Activated CD8-positive, alpha-beta T cell treated with anti-CD3 and anti-CD28 coated beads for 36 hours (primary cell): ENCODE measurements around the gene ANAPC1. TPM values are rescaled to one million over a fixed set of nuclear protein-coding genes. Genes with fewer than 3 reads are reported as not detected.
"Not testable (repeated sequence)": the region's sequence is repeated elsewhere in the genome, so short reads cannot be mapped to it uniquely, and the experiment has no call there.

Experiments
- ATAC-seq: fragments of 200-7000 bp; cut with Tn5 transposase; one replicate; pipeline ENCODE4 v1.10.0; 2021; ENCODE audit warnings: mild to moderate bottlenecking, moderate library complexity
- CTCF ChIA-PET: fragments of 350-600 bp; sonication (Branson Sonifier 250); formaldehyde crosslinking; loops from one replicate; lab custom pipeline; 2021; ENCODE audit warnings: antibody characterized with exemption; lab: Charles Lee
- POLR2A ChIA-PET: fragments of 350-600 bp; sonication (Branson Sonifier 250); formaldehyde crosslinking; loops from one replicate; lab custom pipeline; 2021; ENCODE audit warnings: antibody characterized with exemption; lab: Charles Lee
- DNase-seq: peaks from one replicate; pipeline ENCODE4 v3.0.0-alpha.2; 2020
- H3K27ac Mint-ChIP-seq: one replicate; pipeline ENCODE4 v1.8.0; 2021; ENCODE audit warnings: mild to moderate bottlenecking, mixed read lengths
- H3K27me3 Mint-ChIP-seq: one replicate; pipeline ENCODE4 v1.8.0; 2021; ENCODE audit warnings: mixed read lengths
- H3K36me3 Mint-ChIP-seq: one replicate; pipeline ENCODE4 v1.8.0; 2021; ENCODE audit warnings: low read depth, mixed read lengths
- H3K4me1 Mint-ChIP-seq: one replicate; pipeline ENCODE4 v1.8.0; 2021; ENCODE audit warnings: low read depth, mixed read lengths
- H3K4me3 Mint-ChIP-seq: one replicate; pipeline ENCODE4 v1.8.0; 2021; ENCODE audit warnings: mild to moderate bottlenecking, moderate library complexity, mixed read lengths
- H3K9me3 Mint-ChIP-seq: one replicate; pipeline ENCODE4 v1.8.0; 2021; ENCODE audit warnings: mixed read lengths
- CTCF ChIP-seq: fragments of 200-600 bp; IDR thresholded peaks from one replicate; pipeline ENCODE4 v1.8.0; 2022; ENCODE audit warnings: antibody characterized with exemption, mild to moderate bottlenecking
- intact Hi-C: fragments of 100-400 bp; cut with micrococcal nuclease; formaldehyde crosslinking; loops from one replicate; pipeline ENCODE4 v1.10.0; 2022
- total RNA-seq, 2 experiments: library from RNA; stranded (reverse); gene quantifications; one replicate each; pipeline ENCODE4 v1.2.3, GENCODE V29; 2021

The ANAPC1 gene
- total RNA-seq, 2 experiments from 2014 or later: 118 to 135 TPM

- H3K4me3 Mint-ChIP-seq, POLR2A ChIA-PET, CTCF ChIA-PET, intact Hi-C loops, DNase-seq, H3K4me1 Mint-ChIP-seq, H3K9me3 Mint-ChIP-seq, H3K27me3 Mint-ChIP-seq, H3K27ac Mint-ChIP-seq: not testable (repeated sequence)
- H3K36me3 Mint-ChIP-seq: peaks cover 11% of the 10 kb centered on the region
- TF ChIP-seq CTCF: peak; percentile 18
- peak; percentile 93 for ATAC-seq
Observed at GRCh38 chr2:111772180-111772579, 111.8 kb downstream of the ANAPC1 start.

GRCh38 chr2:111770916-111771658, 112.9 kb downstream of the ANAPC1 start:
- H3K27ac Mint-ChIP-seq, H3K36me3 Mint-ChIP-seq, H3K4me3 Mint-ChIP-seq, CTCF ChIA-PET, H3K9me3 Mint-ChIP-seq, POLR2A ChIA-PET, H3K4me1 Mint-ChIP-seq, DNase-seq, ATAC-seq, H3K27me3 Mint-ChIP-seq, intact Hi-C loops: not testable (repeated sequence)

GRCh38 chr2:111768266-111769190, 115.5 kb downstream of the ANAPC1 start:
- H3K9me3 Mint-ChIP-seq, H3K27me3 Mint-ChIP-seq, intact Hi-C loops, H3K4me3 Mint-ChIP-seq, H3K4me1 Mint-ChIP-seq, CTCF ChIA-PET, H3K36me3 Mint-ChIP-seq, POLR2A ChIA-PET, ATAC-seq, H3K27ac Mint-ChIP-seq, DNase-seq: not testable (repeated sequence)

- intact Hi-C loops, H3K27ac Mint-ChIP-seq, H3K9me3 Mint-ChIP-seq, H3K27me3 Mint-ChIP-seq, DNase-seq, ATAC-seq, POLR2A ChIA-PET, H3K4me3 Mint-ChIP-seq, H3K4me1 Mint-ChIP-seq, CTCF ChIA-PET: not testable (repeated sequence)
- H3K36me3 Mint-ChIP-seq: peaks cover 12% of the 10 kb centered on the region
Observed at GRCh38 chr2:111767087-111767486, 116.9 kb downstream of the ANAPC1 start.

- CTCF ChIA-PET, H3K27ac Mint-ChIP-seq, intact Hi-C loops, ATAC-seq, H3K27me3 Mint-ChIP-seq, H3K4me3 Mint-ChIP-seq, DNase-seq, H3K4me1 Mint-ChIP-seq, POLR2A ChIA-PET, H3K9me3 Mint-ChIP-seq: not testable (repeated sequence)
- H3K36me3 Mint-ChIP-seq: peaks cover 14% of the 10 kb centered on the region
Observed at GRCh38 chr2:111766295-111766694, 117.7 kb downstream of the ANAPC1 start.

- H3K4me3 Mint-ChIP-seq, H3K27me3 Mint-ChIP-seq, CTCF ChIA-PET, POLR2A ChIA-PET, H3K9me3 Mint-ChIP-seq, DNase-seq, H3K27ac Mint-ChIP-seq, H3K4me1 Mint-ChIP-seq, ATAC-seq, intact Hi-C loops: not testable (repeated sequence)
- peaks cover 14% of the 10 kb centered on the region for H3K36me3 Mint-ChIP-seq
Observed at GRCh38 chr2:111764151-111764550, 119.8 kb downstream of the ANAPC1 start.

- H3K4me3 Mint-ChIP-seq, intact Hi-C loops, POLR2A ChIA-PET, H3K9me3 Mint-ChIP-seq, DNase-seq, CTCF ChIA-PET, H3K27me3 Mint-ChIP-seq, H3K4me1 Mint-ChIP-seq, ATAC-seq, H3K27ac Mint-ChIP-seq: not testable (repeated sequence)
- H3K36me3 Mint-ChIP-seq: peaks cover 10% of the 10 kb centered on the region
Observed at GRCh38 chr2:111760697-111761284, 123.2 kb downstream of the ANAPC1 start.

- H3K4me1 Mint-ChIP-seq, CTCF ChIA-PET, H3K36me3 Mint-ChIP-seq, intact Hi-C loops, H3K4me3 Mint-ChIP-seq, POLR2A ChIA-PET, DNase-seq, H3K9me3 Mint-ChIP-seq, ATAC-seq, H3K27ac Mint-ChIP-seq, H3K27me3 Mint-ChIP-seq: not testable (repeated sequence)
Observed at GRCh38 chr2:111752533-111752932, 131.5 kb downstream of the ANAPC1 start.

- not testable (repeated sequence) for H3K36me3 Mint-ChIP-seq
Observed at GRCh38 chr2:111750641-111751040, 133.4 kb downstream of the ANAPC1 start.

GRCh38 chr2:111748429-111748828, 135.6 kb downstream of the ANAPC1 start:
- DNase-seq, H3K4me1 Mint-ChIP-seq, H3K9me3 Mint-ChIP-seq, H3K4me3 Mint-ChIP-seq, H3K27ac Mint-ChIP-seq, intact Hi-C loops, POLR2A ChIA-PET, CTCF ChIA-PET, ATAC-seq, H3K27me3 Mint-ChIP-seq, H3K36me3 Mint-ChIP-seq: not testable (repeated sequence)

More at GRCh38 chr2:111750641-111751040, 133.4 kb downstream of the ANAPC1 start:
- H3K27ac Mint-ChIP-seq, CTCF ChIA-PET, H3K4me1 Mint-ChIP-seq, H3K9me3 Mint-ChIP-seq, DNase-seq, H3K27me3 Mint-ChIP-seq, ATAC-seq, intact Hi-C loops, POLR2A ChIA-PET, H3K4me3 Mint-ChIP-seq: not testable (repeated sequence)
